HG03097 (cell line): ENCODE data around the gene DDR2.

Experiments
- ATAC-seq: cut with Tn5 transposase; IDR thresholded peaks from one replicate; pipeline ENCODE4 v1.9.1; 2021; ENCODE audit not compliant: unreplicated experiment, low FRiP score

The DDR2 gene

GRCh38 chr1:162629077-162629627 is 3.1 kb upstream of the DDR2 start:
- no peak for ATAC-seq

DNA sequence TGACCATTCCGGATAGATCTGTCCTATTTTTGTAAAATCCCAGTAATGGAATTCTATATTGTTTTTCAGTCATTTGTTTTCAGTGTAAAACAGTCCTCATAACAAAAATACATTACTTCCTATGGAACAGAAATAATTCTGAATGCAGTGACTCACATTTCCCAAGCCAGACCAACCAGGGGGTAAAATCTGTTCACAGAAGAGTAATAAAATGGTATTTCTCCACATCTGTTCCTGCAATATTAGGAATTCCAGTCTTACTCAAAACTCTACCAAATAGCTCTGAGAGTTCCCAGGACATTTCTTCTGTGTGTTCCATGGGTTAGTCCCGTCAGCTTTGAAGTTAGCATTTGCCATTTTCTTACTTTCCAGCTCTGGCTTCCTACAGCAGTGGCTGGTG is 2.6 kb upstream of the DDR2 start:
- ATAC-seq = no peak

DNA sequence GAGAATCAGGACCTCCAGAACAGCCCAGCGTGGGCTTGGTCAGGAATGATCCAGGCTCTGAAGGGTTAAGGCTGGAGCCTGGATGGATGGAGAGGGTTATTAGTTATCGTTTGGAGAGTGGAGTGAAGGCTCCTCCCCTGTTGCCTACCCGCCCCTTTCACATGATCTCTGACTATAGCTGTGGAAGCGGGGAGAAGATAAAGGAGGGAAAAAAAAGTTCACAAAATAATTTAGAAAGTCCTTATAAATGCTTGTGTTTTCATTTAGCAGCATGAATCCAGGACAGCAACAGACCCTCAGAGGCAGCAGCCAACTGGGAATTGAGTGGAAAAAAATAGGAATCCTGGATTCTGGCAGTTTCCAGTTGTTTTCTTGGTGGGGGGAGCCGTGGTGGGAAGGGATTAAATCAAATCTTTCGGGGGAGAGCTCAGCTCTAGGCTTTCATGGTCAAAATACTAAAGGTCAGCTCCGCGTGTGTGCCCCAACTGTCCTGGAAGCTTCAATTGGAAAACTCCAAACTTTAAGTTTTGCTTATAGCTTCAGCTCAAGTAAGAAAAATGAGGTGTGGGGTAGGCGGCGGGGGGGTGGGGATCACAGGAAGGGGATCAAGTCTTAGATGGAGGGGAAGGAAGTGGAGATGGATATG is 595 bp upstream of the DDR2 start:
- ATAC-seq = no peak

DNA sequence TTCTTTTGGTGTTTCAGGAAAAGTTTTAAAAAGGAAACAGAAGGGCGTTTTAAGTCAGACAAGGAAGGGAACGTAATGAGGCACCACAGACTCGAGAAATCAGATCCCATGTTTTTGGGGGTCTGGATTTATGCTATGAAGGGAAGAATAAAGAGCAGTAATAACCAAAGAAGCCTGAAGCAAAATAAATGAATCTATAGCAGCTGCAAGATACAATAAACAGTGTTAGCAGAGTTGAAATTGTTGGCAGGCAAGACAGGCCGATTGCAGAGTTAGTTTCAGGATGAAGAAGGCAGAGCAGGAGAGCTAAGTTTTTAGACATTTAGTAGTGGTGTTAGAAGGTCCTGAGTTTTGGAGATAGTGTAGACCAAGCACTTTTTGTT is 425 bp downstream of the DDR2 start:
- no peak for ATAC-seq

- no peak for ATAC-seq
Measured at GRCh38 chr1:162633081-162633762, 958 bp downstream of the DDR2 start.

- ATAC-seq = no peak
Measured at GRCh38 chr1:162635418-162635817, 3.2 kb downstream of the DDR2 start.

- ATAC-seq = no peak
Measured at GRCh38 chr1:162639718-162640117, 7.5 kb downstream of the DDR2 start.

GRCh38 chr1:162641114-162641513 is 8.8 kb downstream of the DDR2 start:
- no peak for ATAC-seq

GRCh38 chr1:162644986-162645314 is 12.7 kb downstream of the DDR2 start:
- no peak for ATAC-seq

DNA sequence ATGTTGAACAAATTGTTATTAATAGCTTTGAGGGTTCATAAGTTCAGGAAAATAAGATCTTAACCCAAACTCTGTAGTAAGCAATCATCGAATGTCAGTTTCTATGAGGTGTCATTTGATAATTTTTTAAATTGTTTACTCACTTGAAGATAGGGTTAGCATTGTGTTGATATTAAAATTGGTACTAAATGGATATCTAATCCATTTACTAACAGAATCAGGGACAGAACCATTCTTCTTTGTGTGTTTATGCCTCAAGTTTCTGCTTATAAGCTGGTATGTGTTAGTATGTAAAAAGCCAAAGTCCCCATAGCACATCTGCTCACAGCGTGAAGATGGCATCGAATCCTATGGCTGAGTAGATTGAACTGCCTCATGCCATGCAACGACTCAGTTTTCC is 13.4 kb downstream of the DDR2 start:
- no peak for ATAC-seq

DNA sequence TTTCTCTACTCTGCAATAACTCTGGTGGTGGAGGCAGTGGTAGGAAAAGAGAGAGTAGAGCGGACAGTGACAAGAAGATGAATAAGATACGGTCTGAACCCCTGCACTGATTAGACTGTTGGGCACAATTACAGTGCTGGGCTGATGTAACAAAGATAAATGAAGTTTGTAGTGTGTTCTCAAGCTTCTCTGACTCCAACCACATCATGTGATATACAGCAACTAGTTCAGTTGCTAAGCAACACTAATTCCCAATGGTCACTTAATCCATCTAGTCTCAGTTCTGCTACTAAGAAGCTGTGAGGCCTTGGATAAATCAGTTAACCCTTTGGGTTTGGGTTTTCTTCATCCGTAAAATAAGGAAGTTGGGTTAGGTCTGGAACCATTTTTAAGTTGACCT is 17.3 kb downstream of the DDR2 start:
- no peak for ATAC-seq

DNA sequence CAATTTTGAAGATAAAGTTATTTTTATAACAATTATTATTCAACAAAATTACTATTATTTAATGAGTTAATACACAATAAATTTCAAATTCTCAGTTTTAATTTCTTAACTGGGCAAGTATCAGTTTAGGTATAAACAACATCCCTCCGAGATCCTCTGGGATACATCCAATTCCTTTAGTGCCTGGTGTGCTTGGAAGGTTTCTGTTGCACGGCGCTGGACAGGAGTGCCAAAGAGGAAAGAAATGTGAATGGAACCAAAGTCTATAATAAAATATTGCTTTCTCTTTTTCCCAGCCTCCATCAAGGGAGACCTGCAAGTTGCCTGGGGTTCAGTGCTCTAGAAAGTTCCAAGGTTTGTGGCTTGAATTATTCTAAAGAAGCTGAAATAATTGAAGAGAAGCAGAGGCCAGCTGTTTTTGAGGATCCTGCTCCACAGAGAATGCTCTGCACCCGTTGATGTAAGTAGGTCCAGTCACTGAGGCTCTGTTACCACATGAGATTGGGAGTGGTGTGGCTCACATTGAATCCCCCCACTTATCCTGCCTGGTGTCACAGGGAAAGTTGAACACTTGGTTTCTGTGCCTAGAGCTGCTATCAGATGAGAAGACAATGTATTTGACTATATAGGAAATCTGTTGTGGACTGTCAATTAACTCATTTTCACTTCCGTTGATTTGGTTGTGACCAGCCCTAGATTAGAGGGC is 22.8 kb downstream of the DDR2 start:
- ATAC-seq = no peak

- no peak for ATAC-seq
Measured at GRCh38 chr1:162656266-162656665, 24.0 kb downstream of the DDR2 start.

DNA sequence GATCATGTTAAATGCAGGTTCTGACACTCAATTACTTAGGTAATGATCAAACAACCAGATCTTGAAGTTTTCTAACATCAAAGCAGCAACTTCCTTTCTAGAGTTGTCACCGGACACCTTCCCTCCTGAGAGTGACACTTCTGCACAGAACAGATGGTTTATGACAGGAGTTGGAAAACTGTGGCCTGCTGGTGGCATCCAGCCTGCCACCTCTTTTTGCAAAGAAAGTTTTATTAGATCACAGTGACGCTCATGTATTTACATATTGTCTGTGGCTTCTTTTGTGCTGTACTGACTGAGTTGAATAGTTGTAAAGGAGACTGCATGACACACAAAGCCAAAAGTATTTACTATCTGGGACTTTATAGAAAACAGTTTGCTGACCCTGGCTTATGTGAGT is 28.3 kb downstream of the DDR2 start:
- ATAC-seq = no peak

DNA sequence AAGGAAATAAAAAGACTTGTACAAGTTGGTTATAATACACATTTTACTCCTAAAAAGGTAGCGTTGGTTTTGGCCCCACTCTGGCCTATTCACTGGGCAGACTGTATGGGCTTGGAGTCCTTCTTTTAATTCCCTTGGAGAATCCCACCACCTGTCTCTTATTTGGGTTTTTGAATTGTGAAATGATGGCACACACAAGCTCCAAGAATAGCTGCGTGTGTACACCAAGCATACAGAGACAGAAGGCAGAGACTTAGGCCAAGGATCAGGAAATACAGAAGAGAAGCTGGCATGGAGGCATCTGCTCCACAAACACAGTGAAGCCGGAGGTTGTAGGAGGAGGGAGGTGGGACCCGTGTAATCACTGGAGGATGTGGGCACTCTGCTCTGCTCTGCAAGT is 29.1 kb downstream of the DDR2 start:
- ATAC-seq = no peak

DNA sequence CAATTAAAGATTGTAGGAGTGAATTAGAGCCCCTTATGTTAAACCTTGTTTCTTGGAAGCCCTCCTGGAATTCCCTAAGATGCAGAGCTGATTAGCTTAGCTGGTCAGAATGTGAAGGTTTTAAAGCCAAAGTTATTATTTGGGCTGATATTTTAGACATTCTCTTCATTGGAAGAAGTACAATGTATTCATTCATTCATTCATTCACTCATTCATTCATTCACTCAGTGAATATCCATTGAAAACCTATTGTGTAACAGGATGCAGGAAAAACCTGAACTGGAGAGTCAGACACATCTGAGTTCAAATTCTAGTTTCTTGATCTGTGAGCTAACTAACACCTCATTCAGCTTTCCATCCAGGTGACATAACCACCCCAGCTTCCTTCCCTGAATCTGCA is 29.7 kb downstream of the DDR2 start:
- no peak for ATAC-seq

DNA sequence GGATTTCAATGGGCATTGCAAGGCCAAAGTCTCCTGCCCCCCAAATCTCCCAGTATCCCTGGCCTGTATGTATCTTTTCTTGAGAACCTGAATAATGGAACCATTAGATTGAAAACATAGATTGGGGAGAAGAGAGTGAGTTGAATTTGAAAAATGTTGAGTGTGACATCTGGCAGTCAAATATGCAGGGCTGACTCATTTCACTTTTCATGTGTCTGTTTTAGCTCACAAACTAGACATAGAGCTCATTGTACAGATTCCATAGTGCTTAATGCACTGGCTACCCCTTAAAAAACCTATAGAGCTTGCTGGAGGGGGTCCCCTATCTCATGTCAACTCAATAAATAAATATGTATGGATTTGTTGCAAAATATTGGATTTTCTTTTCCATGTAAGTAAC is 30.8 kb downstream of the DDR2 start:
- no peak for ATAC-seq

DNA sequence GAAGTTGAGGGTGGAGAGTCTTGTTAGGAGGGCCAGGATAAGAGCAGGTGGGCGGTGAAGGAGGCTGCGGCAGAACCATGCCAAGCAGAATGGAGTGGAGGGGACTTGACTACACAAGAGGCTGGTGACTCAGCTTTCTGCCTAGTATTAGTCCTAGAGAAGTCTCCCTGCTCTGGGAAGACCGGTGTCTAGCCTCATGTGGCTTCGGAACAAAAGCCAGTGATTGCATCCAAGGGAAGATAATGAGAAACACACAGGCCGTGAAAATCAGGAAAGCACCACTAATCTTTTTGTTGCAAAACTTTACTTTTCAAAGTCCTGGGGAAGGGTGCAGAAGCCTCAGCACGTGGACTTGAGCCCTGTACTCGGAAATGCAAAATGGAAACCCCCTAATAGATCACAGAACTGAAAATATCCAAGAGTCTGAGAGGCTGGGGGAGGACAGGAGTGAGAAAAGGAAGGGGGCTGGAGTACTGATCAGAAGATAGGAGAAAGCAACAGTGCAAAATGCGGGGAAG is 31.4 kb downstream of the DDR2 start:
- ATAC-seq = no peak

- ATAC-seq = no peak
Measured at GRCh38 chr1:162666006-162666645, 33.9 kb downstream of the DDR2 start.

DNA sequence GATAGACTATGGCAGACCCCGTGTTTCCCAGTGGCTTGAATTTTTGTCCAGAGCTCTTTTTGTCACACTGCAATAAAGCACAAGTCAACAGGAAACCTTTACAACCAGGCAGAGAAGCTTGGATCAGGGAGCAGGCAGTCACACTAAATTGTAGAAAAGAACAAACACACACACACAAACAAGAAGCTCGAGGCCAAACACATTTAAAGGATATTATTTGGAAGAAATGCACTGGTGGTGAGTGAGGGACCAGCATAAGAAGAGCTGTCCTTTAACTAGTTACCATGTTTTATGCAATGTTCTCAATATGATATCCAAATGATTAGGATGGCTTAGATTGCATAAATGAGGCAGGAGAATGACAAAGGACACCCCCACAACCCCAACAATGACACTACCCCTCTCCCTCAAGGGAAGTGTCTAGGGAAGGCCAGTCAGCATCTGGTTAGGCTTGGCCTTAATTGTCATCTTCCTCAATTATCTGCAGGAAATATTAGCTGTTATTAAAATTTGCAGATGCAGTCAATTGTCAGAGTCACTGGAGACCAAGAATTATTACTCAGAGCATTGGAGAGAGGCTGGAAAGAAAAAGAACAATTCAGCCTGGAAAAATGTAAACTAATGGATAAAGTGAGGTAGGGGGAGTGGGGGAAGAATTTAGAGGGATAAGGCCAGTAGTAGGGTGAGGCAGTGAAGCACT is 35.3 kb downstream of the DDR2 start:
- no peak for ATAC-seq
